MCF 10A (cell line): ENCODE results near the gene AFTPH. TPM values are rescaled to one million over a fixed set of nuclear protein-coding genes. Genes with fewer than 3 reads are reported as not detected.
A peak's percentile ranks its signal among the peaks of the same experiment; 100 is the strongest.

Experiments
- BruUV-seq: library from RNA; stranded (reverse); fragments of 400-500 nt; replicated peaks from 2 replicates; lab custom pipeline; 2021; lab: Mats Ljungman, UMichigan
- CTCF ChIA-PET: fragments of 300-600 bp; sonication (Branson Sonifier 250); formaldehyde crosslinking; extraction: SDS; loops from one replicate; lab custom pipeline; 2021; ENCODE audit warnings: antibody characterized with exemption, inconsistent platforms; lab: Yijun Ruan, JAX
- POLR2A ChIA-PET: fragments of 300-600, 350-650 bp; sonication (Branson Sonifier 250); formaldehyde crosslinking; extraction: SDS; loops from one replicate; lab custom pipeline; 2020; ENCODE audit warnings: antibody characterized with exemption, inconsistent platforms; lab: Yijun Ruan, JAX
- DNase-seq: peaks from one replicate; pipeline ENCODE4 v3.0.0-alpha.2; 2018; ENCODE audit not compliant: unreplicated experiment
- H3K27ac Mint-ChIP-seq: one replicate; pipeline ENCODE4 v1.8.0; 2022; ENCODE audit warnings: mild to moderate bottlenecking, low read depth, mixed read lengths; ENCODE audit not compliant: unreplicated experiment
- H3K27me3 Mint-ChIP-seq: one replicate; pipeline ENCODE4 v1.8.0; 2022; ENCODE audit warnings: mixed read lengths; ENCODE audit not compliant: insufficient read depth, unreplicated experiment
- H3K36me3 Mint-ChIP-seq: one replicate; pipeline ENCODE4 v1.8.0; 2022; ENCODE audit warnings: mild to moderate bottlenecking, moderate library complexity, mixed read lengths; ENCODE audit not compliant: insufficient read depth, unreplicated experiment
- H3K4me1 Mint-ChIP-seq: one replicate; pipeline ENCODE4 v1.8.0; 2022; ENCODE audit warnings: mixed read lengths; ENCODE audit not compliant: insufficient read depth, unreplicated experiment
- H3K4me3 Mint-ChIP-seq: one replicate; pipeline ENCODE4 v1.8.0; 2022; ENCODE audit warnings: mild to moderate bottlenecking, moderate library complexity, mixed read lengths; ENCODE audit not compliant: unreplicated experiment
- H3K9me3 Mint-ChIP-seq: one replicate; pipeline ENCODE4 v1.8.0; 2022; ENCODE audit warnings: mixed read lengths; ENCODE audit not compliant: unreplicated experiment
- intact Hi-C: fragments of 100-400 bp; cut with micrococcal nuclease; formaldehyde crosslinking; loops from 2 replicates; pipeline ENCODE4 v1.14.1; 2022
- total RNA-seq: library from RNA; stranded (reverse); gene quantifications from 2 replicates; pipeline ENCODE4 v1.2.3, GENCODE V29; 2022
- TF ChIP-seq, protein P1 (sequence below): fragments of 200-600 bp; IDR thresholded peaks from one replicate; pipeline ENCODE4 v1.8.0; 2022; ENCODE audit warnings: antibody characterized with exemption, mild to moderate bottlenecking; ENCODE audit not compliant: unreplicated experiment

AFTPH gene
- total RNA-seq, 1 experiment from 2014 or later, result 24.7 TPM

- POLR2A ChIA-PET, result interaction anchor here (0.7 to 1.9 kb wide), 5 partner anchors 36 to 1703 kb away, joined by 3 to 9 read pairs (median 3); partner anchors contain the start of gene AFTPH
- no TSS peak for BruUV-seq
- intact Hi-C loops, result loop anchor here (1.0 to 5.0 kb wide), 3 partner anchors 35 to 439 kb away; partner anchors contain the start of gene LGALSL
- CTCF ChIA-PET, result interaction anchor here (0.6 to 12.0 kb wide), 55 partner anchors 9 to 441 kb away, joined by 3 to 257 read pairs (median 4); no protein-coding TSS in a partner anchor
- peaks cover 27% of the 10 kb centered on the region for H3K4me1 Mint-ChIP-seq
- TF ChIP-seq, protein P1, sequence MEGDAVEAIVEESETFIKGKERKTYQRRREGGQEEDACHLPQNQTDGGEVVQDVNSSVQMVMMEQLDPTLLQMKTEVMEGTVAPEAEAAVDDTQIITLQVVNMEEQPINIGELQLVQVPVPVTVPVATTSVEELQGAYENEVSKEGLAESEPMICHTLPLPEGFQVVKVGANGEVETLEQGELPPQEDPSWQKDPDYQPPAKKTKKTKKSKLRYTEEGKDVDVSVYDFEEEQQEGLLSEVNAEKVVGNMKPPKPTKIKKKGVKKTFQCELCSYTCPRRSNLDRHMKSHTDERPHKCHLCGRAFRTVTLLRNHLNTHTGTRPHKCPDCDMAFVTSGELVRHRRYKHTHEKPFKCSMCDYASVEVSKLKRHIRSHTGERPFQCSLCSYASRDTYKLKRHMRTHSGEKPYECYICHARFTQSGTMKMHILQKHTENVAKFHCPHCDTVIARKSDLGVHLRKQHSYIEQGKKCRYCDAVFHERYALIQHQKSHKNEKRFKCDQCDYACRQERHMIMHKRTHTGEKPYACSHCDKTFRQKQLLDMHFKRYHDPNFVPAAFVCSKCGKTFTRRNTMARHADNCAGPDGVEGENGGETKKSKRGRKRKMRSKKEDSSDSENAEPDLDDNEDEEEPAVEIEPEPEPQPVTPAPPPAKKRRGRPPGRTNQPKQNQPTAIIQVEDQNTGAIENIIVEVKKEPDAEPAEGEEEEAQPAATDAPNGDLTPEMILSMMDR, result no peak
- peaks cover 6% of the 10 kb centered on the region for H3K36me3 Mint-ChIP-seq
- H3K27ac Mint-ChIP-seq, result no peak overlapping the region
- no peak overlapping the region for H3K4me3 Mint-ChIP-seq
- no peaks in the 10 kb centered on the region for H3K27me3 Mint-ChIP-seq
- DNase-seq, result no peak
- H3K9me3 Mint-ChIP-seq, result no peaks in the 10 kb centered on the region
These were observed 36.7 kb upstream of the AFTPH start for GRCh38 chr2:64487256-64488049.

- POLR2A ChIA-PET, result interaction anchor here (0.7 to 1.9 kb wide), 5 partner anchors 26 to 1702 kb away, joined by 3 to 9 read pairs (median 3); partner anchors contain the start of gene AFTPH
- H3K27me3 Mint-ChIP-seq, result no peaks in the 10 kb centered on the region
- TF ChIP-seq, protein P1, result peak; percentile 92
These were observed 35.8 kb upstream of the AFTPH start for GRCh38 chr2:64488050-64488974.

GRCh38 chr2:64489081-64489751 is 34.9 kb upstream of the AFTPH start:
- no peak for DNase-seq
- Mint-ChIP-seq H3K4me3 (no peak overlapping the region), H3K9me3 (no peaks in the 10 kb centered on the region), H3K36me3 (peaks cover 6% of the 10 kb centered on the region), H3K27me3 (no peaks in the 10 kb centered on the region), H3K4me1 (peaks cover 27% of the 10 kb centered on the region), H3K27ac (no peak overlapping the region)
- ChIA-PET POLR2A (interaction anchor here (1.0 kb wide), 1 partner anchor 25 kb away, joined by 4 read pairs; no protein-coding TSS in a partner anchor), CTCF (interaction anchor here (0.5 to 12.0 kb wide), 7 partner anchors 11 to 259 kb away, joined by 3 to 257 read pairs (median 11); no protein-coding TSS in a partner anchor)
- intact Hi-C loops, result loop anchor here (2.0 to 5.0 kb wide), 2 partner anchors 37 to 440 kb away; partner anchors contain the start of gene LGALSL
- BruUV-seq, result no TSS peak
- TF ChIP-seq, protein P1, result no peak

More at GRCh38 chr2:64488050-64488974, 35.8 kb upstream of the AFTPH start:
- peak; percentile 72 for DNase-seq
- Mint-ChIP-seq H3K9me3 (no peaks in the 10 kb centered on the region), H3K27ac (no peak overlapping the region), H3K36me3 (peaks cover 6% of the 10 kb centered on the region), H3K4me3 (no peak overlapping the region), H3K4me1 (peaks cover 27% of the 10 kb centered on the region)
- CTCF ChIA-PET, result interaction anchor here (0.5 to 12.0 kb wide), 58 partner anchors 9 to 790 kb away, joined by 3 to 257 read pairs (median 4); no protein-coding TSS in a partner anchor
- BruUV-seq, result no TSS peak
- intact Hi-C loops, result loop anchor here (1.0 to 5.0 kb wide), 3 partner anchors 36 to 440 kb away; partner anchors contain the start of gene LGALSL
